HG03196 (cell line): ENCODE results near the gene KRT79.
"Not testable (repeated sequence)": the region's sequence is repeated elsewhere in the genome, so short reads cannot be mapped to it uniquely, and the experiment has no call there.

ENCODE experiments used
- ATAC-seq: cut with Tn5 transposase; IDR thresholded peaks from one replicate; pipeline ENCODE4 v1.9.1; 2021; ENCODE audit not compliant: unreplicated experiment

The KRT79 gene

DNA sequence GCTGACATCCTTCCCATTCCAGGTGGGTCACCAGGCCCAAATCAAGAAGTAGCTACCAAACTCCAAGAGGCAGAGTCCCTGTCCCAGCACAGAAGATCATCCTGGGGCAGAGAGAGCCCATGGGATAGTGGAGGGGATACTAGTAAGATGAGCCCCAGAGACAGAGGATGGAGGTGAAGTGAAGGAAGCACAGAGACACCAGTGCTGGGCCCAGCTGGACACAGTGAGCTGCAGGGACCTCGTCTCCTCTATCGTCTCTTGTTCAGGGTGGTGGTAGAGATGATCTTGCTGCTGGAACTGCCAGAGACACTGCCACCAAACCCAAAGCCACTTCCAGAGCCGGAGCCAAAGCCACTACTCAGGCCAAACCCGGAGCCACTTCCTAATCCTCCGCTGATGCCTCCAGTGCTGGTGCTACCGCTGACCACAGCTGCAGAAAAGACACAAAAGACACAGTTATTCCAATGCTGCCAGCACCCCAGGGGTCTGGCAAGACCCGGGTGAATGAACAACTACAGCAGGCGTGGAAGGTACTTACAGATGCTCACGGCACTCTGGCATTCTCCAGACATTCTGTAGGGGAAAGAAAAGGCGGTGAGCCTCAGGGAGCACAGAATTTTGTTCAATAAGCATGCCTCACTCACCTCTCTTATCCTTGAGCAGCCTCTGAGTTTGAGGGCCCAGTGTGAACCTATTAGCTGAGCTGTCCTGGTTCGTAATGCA lies 27.1 kb downstream of the KRT79 start:
- ATAC-seq: no peak

DNA sequence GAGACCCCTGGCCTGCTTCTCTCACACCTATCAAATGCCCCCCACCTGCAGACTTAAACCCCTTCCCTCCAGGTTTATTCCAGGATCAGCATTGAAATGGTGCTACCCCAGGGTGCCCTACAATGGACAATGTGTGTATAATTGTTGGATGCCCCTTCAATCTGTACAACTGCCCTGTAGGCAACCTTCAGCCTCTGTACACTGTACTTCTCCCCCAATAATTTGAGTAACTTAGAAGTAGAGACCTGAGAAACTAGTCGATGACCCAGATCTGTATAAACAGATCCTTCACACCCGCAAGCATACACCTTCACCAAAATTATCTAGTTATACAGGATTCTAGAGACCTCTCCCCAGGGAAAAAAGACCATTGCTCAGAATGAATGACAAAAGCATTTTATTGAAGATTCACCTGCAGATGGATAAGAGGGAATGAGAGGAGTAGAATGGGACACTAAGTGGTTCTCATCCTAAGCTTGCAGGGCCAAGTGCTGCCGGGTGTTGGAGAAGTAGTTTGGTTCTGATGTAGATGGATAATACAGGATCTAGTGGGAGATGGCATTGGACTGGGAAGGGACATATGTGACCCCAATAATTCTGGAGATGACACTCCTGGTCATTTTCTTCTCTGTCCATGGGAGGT lies 27.8 kb downstream of the KRT79 start:
- ATAC-seq: no peak

DNA sequence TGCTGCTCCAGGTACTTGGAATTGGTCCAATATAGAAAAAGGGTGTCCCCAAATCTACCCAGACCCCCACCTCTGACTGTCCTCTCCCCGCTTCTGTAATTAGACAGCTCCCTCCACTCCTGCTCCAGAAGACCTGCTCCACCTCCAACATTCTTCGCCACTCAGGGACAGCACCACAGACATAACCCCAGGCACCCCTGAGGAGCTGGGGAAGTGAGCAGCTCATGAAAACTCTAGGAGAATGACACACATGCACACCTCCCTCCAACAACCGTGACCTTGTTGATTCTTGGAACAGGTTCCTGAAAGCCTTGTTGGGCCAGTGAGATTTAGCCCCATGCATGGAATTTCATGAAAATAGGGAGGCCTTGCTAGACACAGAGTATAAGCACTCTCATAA lies 28.4 kb downstream of the KRT79 start:
- no peak for ATAC-seq

DNA sequence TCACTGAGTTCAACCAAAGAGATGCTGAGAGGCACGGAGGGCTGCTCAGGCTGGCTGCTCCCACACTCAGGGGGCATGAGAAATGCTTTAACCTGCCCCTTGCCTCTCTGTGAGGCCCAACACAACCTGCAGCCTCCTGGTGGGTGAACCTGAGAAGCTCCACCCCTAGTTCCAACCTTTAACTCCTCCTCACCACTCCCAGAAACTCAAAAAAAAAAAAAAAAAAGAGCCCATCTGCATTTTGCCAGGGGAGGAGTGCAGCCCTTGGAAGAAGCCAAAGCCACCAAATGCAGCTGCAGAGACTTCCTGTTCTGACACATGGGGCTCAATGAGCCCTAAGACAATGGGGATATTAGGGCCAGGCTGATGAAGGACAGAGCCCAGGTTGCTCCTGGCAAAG lies 29.1 kb downstream of the KRT79 start:
- ATAC-seq: no peak

DNA sequence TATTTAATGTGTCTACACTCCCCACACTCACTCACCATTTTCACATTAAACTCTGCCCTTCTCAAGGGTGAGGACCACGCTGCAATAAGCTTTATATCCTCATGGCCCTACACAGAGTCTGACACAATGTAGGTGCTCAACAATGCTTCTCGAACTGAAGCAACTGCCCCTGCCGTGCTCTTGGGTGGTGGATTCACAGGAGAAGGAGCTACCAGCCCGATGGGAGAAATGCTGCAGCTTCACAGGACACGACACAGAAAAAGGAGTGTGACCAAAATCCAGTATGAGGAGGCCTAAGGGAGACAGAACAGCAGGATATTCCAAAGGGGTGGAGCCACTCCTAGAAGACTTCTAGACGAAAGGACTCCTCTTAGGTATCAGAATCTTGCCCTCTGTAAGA lies 31.7 kb downstream of the KRT79 start:
- no peak for ATAC-seq

DNA sequence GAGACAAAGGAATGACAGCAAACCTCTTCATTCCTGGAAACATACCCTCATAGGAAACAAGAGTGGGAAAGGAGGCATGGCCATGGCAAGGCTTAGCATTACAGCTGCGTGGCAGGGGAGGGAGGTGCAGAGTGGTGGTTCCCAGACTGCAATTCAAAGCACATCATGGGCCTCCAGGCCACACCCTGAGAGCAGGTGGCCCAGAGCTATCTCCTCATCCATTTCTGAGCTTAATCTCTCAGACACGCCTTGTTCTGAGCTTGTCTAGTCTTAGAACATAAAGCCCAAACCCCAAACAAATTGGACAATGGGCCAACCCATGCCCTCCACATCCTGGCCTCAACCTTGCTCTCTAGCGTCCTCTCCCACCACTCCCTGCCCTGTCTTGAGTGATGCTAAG lies 32.3 kb downstream of the KRT79 start:
- no peak for ATAC-seq

DNA sequence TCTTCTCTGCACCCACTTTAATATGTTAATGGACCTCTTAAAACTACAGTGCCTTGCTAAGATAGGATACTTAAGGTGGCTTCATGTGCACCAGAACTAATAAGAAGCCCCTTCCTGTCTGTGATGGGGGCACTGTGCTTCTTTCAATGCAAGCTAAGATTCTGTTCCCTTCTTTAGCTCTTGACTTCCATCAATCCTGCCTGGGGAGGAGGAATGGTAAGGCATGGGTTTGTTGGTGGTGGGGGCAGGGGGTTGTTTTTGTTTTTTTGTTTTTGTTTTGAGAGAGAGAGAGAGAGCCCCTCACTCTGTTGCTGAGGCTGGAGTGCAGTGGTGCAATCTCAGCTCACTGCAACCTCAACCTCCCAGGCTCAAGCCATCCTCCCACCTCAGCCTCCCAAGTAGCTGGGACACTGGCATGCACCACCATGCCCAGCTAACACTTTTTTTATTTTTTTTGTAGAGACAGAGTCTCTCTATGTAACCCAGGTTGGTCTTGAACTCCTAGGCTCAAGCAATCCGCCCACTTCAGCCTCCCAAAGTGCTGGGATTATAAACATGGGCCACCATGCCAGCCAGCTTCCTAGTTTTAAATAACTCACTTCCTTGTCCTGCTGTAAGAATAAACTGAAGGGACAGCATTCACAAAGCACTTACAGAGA lies 33.7 kb downstream of the KRT79 start:
- no peak for ATAC-seq

DNA sequence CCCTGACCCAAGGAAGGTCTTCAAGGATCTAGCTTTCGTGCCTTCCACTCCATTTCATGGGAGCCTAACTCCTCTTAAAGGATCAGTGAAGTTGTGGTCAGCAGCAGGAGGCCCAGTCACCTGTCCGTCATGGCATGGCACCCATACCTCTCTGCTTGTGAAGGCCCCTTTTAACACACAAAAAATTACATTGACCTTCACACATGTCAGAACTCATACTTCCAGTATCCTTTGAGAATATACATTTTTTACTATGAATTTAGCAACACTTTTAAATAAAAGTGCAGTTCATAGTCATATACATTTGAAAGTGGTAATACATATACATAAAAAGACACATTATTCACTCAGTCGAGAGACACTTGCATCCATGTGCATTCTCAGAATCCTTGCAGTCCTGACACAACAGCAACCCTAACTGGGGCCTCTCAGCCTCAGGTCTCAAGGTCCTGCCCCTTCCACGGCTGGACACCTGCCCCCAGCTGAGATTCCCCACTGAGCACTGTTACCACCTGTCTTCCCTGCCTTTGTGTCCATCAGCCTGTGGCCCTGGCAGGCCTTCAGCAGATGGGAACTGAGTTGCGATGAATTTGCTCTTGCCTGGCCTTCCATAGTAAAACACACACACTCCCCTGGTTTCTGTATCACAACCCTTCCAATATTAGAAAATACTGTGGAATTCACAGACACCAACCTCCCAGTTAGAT lies 34.5 kb downstream of the KRT79 start:
- ATAC-seq: no peak

DNA sequence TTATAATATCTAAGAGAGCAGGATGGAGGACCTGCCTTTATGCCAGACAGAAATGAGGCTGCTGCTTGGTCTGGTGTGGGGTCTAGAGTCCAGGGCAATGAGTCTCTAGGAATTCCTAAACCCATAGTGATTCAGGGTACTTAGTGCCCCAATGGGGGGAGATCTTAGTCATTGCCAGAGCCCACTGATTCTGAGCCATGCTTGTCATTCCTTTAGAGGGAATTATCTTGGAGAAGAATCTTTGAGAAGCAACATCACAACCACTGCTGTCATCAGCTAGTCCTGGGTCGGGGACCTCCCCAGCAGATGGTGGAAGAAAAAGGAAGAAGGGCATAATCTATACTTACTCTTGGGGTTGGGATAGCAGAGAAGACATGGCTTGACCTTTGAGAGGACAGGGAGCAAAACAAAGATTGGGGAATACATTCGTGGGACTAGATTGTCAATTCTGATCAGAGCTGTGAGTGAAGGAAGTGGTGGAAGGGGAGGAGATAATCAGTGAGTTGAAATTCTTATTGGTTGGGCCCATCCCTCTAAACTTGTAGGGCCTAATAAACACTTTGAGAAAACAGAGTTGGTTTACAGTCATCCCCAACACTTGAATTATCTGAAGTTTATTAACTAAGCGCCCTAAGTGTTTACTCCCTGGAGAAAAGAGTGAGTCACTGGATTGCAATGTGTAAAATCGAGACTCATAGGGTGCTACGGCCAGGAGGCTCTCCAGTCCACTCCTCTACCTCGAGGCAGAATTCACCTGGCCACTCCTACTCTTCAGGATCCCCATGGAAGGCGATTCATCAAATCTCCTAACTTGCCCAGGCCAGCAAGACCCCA lies 35.2 kb downstream of the KRT79 start:
- ATAC-seq: no peak

DNA sequence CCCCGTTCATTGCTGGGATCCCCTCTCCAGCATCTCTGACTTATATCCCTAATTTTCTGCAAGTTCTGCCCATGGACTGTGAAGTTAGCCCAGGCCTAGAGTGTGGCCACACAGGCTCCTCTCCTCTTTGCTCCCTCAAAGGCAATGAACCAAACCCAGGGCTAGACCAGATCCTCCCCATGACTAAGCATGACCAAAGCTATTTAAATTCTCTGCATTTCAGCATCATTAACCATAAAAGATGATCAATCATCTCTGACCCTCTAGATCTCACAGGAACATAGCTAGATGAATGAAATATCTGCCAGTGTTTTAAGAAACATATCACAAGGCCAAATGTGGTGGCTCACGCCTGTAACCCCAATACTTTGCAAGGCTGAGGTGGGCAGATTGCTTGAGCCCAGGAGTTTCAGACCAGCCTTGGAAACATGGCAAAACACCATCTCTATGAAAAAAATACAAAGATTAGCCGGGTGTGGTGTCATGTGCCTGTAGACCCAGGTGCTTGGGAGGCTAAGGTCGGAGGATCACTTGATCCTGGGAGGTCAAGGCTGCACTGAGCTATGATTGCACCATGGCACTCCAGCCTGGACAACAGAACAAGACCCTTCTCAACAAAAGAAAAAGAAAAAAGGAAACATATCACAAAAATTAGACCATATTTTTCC lies 36.0 kb downstream of the KRT79 start:
- no peak for ATAC-seq

DNA sequence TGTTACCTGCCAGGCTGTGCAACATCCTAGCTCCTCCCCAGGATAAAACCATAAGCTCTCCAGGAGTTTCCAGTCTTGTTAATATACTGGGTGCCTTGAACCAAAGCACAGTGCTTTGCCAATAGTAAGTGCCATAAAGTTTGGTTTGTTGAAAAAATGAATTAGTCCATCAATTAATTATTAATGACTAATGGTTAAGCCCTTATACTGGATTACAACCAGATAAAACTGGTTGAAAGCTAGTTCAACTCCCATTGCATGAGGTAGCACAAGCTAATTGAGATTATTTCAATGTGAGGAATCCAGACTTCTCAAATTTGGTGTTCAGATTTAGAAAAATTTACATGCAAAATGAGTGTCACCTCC lies 36.6 kb downstream of the KRT79 start:
- ATAC-seq: no peak

DNA sequence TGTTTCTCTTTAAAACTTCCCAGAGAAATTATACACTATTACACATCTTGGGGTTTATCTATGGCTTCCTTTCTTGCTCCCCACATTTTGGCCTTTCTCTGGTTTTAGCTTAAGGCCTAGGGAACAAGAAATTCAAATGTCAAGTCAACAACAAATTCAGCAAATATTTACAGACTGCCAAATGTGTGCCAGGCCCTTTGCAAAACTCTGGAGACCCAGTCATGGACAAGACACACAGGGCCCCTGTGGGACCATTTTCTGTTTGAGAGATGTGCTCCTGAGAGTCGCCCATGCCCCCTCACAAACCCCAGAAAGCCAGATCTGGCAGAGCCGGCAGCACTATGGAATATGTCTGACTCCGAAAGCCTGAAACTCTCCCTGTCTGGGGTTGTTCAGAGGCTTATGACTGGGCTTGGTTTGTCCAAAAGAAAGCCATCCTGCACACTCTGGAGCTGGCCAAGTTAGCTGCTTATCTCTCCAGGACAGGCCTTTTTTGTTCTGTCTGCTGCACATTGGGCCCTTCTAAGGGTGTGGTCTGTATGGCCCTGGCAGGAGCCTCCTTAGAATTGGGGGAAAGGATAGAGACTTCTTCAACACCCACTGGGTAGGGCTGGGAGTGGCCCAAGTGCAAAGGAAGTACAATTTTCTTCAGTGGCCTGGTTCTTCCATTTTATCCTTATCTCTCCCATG lies 37.1 kb downstream of the KRT79 start:
- no peak for ATAC-seq

DNA sequence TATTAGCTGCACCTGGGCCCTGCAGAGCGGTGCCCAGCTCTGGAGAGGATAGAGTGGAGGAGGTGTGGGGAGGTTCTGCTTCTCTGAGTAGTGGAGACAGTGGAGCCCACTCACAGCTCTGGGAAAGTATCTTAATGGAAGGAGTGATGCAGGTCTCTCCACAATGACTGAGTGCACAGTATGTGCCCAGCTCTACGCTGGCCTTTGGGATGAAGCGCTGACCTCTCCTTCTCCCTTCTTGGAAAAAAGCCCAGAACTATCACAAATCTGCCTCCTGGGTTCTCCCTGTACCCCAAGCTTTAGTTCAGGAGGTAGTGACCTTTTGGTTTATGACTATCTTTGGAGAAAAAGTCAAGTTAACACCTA lies 37.7 kb downstream of the KRT79 start:
- no peak for ATAC-seq

DNA sequence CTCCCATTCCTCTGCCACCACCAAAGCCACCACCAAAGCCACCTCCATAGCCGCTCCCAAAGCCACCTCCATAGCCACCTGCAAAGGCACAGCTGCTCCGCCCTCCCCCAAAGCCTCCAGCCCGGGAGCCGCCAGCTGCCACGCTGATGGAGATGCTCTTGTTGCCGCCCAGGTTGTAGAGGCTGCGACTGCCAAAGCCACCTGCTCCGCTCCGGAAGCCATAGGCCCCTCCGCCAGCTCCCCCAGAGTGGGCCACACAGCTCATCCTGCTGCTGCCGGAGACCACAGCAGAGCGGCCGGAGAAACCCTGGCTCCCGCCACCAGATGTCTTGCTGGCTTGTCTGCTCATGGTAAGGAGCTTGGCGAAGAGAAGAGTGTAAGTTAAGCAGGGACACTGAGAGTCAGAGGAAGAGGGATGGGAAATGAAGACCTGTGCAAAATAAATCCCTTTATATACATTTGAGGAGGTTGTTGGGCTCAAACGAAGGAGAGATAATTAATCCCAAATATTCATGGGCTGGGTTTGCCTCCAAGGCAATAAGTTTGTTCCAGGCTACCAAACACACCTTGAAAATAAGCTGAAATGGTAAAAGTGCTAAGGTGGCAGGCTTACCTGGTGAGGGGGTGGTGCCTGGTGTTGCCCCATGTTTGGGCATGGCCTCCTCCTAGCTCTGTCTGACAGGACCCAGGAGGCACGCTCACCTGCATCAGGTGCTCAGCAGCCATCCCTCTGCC lies 38.2 kb downstream of the KRT79 start, which contains the start of gene KRT3:
Gene KRT3, minus strand, starts transcription at position 424 of the 735 bp plus-strand sequence. Its CDS starts 75 bp downstream, at position 349.
- no peak for ATAC-seq

DNA sequence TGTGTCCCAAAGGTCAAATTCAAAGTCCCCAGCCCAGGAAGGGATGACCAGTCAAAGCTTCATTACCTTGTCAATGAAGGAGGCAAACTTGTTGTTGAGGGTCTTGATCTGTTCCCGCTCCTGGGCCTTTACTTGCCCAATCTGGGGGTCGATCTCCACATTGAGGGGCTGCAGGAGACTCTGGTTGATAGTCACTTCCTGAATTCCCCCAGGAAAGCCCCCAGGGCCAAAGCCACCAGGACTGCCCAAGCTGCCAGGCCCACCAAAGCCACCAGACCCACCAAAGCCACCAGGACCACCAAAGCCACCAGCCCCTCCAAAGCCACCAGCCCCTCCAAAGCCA lies 38.8 kb downstream of the KRT79 start:
- ATAC-seq: not testable (repeated sequence)

DNA sequence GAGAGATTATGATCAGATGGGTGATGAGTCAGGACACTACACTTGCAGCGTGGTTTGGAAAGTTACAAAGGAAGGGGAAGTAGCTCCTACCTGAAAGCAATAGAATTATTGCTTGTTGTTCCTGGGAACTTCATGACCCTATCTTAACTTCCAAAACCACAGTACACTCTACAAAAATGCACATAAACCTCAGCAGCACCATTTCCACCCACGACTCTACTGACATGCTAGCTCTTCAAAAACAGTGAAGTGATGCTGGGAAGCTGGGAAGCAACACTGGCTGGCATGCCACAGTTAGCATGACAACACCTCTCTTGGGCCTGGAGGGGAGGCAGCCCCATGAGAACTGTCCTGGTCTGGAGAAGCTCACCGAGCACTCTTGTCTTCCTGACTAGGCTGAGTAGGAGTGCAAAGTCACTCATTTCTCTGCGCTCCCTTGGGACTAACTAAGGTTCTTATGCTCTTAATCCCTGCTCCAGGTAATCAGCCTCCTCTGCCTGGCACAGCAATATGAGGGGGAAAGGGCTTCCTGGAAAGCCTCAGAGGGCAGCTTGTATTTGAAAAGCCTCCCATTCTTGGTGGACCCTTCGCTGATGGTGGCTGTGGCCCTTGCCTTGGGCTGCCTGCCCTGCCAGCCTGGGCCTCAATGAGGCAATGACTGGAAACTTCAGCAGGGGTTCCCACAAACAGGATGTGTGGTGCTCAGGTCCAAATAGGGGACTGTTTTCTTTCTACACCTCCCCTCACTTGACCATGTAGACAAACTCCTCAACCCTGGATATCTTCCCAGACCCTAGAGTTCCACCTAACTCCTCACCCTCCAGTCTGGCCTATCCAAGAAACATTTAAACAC lies 39.4 kb downstream of the KRT79 start:
- no peak for ATAC-seq

DNA sequence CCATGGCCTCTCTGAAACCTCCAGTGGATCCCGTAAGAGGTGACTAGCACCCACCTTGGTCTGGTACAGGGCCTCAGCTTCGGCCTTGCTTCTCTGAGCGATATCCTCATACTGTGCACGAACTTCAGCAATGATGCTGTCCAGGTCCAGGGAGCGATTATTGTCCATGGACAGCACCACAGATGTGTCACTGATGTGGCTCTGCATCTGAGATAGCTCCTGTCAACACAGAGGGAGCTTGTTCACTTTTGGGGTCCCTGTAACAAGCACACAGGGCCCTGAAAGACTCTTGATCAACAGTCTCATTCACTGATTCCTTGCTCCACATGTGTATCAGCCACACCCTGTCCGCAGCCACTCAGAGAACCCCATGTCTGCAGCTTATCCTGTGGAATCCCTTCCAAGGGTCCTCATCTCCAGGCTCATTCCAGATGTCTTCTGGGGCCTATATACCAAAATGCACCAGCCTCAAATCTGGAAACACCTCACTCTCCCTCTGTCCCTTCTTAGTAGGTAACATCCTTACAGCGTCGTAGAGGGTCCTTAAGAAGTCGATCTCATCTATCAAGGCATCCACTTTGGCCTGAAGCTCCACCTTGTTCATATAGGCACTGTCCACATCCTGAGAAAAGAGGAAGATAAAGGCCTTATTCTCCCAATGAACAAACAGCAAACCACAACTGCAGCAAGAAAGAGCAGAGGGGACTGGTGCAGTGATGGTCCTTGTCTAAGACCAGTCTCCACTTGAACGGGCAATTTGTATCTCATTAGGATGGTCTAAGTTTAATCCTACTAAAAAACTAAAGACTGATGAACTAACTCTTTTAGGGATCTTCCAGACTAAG lies 41.7 kb downstream of the KRT79 start:
- ATAC-seq: no peak
